Mesodermal cell (in vitro differentiated cells): ENCODE measurements around the gene FSTL5.
"Not testable (repeated sequence)": the region's sequence is repeated elsewhere in the genome, so short reads cannot be mapped to it uniquely, and the experiment has no call there.

Source experiments
- H3K27ac ChIP-seq: 2 replicates; pipeline ENCODE4 v1.7.0; 2013; ENCODE audit warnings: mild to moderate bottlenecking, low read depth, low read length, moderate library complexity; ENCODE audit not compliant: severe bottlenecking
- H3K36me3 ChIP-seq: 2 replicates; pipeline ENCODE4 v1.7.1; 2013; ENCODE audit warnings: mild to moderate bottlenecking, low read length, moderate library complexity; ENCODE audit not compliant: control insufficient read depth, insufficient read depth
- H3K4me1 ChIP-seq: one replicate; pipeline ENCODE4 v1.7.1; 2013; ENCODE audit warnings: mild to moderate bottlenecking, low read length; ENCODE audit not compliant: insufficient read depth, control insufficient read depth, poor library complexity, severe bottlenecking
- H3K4me3 ChIP-seq: 2 replicates; pipeline ENCODE4 v1.7.0; 2013; ENCODE audit warnings: low read length, control low read depth, mild to moderate bottlenecking; ENCODE audit not compliant: insufficient read depth, poor library complexity, severe bottlenecking; ENCODE audit errors: extremely low read depth
- H3K9me3 ChIP-seq: 2 replicates; pipeline ENCODE4 v1.7.1; 2013; ENCODE audit warnings: mild to moderate bottlenecking, low read length, moderate library complexity; ENCODE audit not compliant: control insufficient read depth
- WGBS, 2 experiments: methylation state at CpG; one replicate each; pipeline ENCODE4 v1.1.5; 2013; ENCODE audit warnings: missing lambda C conversion rate in 2 of 2; ENCODE audit not compliant: insufficient coverage in 2 of 2; 5-methylcytosine and 5-hydroxymethylcytosine counted together

Gene FSTL5

DNA sequence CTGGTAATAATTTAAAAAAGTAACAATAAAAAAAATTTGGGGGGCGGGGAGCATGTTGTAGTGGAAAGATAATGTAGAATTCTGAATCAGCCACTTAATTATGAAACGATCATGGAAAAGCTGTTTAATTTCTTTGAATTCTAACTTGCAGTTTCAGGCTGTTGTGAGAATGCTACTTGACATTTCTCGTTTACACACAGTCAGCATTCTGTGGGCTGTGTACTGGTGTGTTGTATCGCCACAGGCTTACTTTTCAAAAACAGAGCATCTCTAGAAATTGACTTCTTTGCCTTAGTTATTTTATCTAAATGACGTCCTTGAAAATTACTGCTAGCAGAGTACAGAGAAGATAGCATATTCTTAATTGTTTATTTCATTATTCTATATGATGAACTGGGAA lies 350.4 kb downstream of the FSTL5 start:
- H3K4me1 ChIP-seq = no peaks in the 10 kb centered on the region
- no peak overlapping the region for H3K4me3 ChIP-seq
- no peaks in the 10 kb centered on the region for H3K9me3 ChIP-seq
- H3K36me3 ChIP-seq = no peaks in the 10 kb centered on the region
- 80% methylated on average over 1 of the region's 5 CpGs; no CpG with 5 or more reads in 1 of the 2 experiments for WGBS, 2 experiments
- H3K27ac ChIP-seq = no peak overlapping the region

DNA sequence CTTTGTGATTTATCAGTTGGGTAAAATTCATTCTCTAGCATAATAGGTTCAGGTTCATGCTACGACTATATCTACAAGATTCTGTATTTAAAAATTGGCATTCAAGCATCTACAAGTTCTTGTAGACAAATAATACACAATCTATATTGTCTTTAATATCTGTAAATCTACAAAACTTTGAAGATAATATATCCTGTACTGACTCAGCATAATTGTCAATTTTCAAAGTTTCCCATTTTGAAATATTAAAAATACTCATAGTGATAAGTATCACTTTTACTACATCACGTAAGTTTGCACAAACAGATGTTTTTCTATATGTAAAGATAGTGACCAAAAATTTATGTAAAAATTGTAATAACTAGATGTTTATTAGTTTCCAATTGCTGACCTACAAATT lies 360.6 kb downstream of the FSTL5 start:
- Histone ChIP-seq H3K36me3 (no peaks in the 10 kb centered on the region), H3K27ac (no peak overlapping the region), H3K4me3 (no peak overlapping the region), H3K4me1 (no peaks in the 10 kb centered on the region), H3K9me3 (no peaks in the 10 kb centered on the region)
- no CpG with 5 or more reads among the region's 2 CpGs for WGBS, 2 experiments

DNA sequence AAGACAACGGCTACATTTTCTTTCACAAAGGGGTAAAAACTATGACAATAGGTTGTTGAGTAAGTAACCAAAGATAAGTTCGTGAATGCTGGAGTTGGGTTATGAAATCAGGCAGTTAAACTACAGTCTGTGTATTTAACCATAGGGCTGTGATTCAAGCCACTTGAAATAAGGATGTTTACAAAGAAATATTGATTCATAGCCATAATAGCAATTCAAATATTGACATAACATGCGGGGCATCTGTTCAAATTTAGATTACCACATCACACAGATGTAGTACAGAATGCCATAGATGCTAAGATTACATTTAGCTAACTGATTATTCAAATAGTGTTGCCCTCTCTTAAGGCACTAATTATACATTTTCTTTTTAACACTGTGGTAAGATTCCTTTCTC lies 364.1 kb downstream of the FSTL5 start:
- H3K9me3 ChIP-seq = no peaks in the 10 kb centered on the region
- no peaks in the 10 kb centered on the region for H3K36me3 ChIP-seq
- WGBS, 2 experiments = 100% methylated on average over 1 of the region's 3 CpGs; no CpG with 5 or more reads in 1 of the 2 experiments
- no peaks in the 10 kb centered on the region for H3K4me1 ChIP-seq
- H3K4me3 ChIP-seq = no peak overlapping the region
- no peak overlapping the region for H3K27ac ChIP-seq

DNA sequence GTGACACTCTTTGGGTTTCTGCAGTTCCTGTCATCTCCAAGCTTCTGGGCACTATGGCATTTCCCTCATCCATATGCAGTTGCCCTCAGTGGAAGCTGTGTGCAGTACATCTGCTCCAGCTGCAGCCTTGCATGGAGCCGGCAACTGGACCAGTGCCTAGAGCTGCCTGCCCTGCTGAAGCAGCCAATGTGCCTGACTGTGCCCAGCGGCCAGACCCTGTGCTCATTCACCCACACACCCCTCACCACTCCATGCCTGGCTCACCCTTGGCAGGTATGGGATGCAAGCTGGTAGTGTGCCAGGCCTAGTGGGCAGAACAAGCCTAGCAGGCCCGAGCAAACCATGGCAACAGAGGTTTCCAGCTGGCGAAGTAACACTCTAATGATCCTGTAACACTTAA lies 370.8 kb downstream of the FSTL5 start:
- Histone ChIP-seq H3K4me1 (no peaks in the 10 kb centered on the region), H3K27ac (no peak overlapping the region), H3K4me3 (no peak overlapping the region), H3K9me3 (peaks cover 9% of the 10 kb centered on the region), H3K36me3 (no peaks in the 10 kb centered on the region)
- 65 to 90% methylated on average over 2 of the region's 4 CpGs for WGBS, 2 experiments

DNA sequence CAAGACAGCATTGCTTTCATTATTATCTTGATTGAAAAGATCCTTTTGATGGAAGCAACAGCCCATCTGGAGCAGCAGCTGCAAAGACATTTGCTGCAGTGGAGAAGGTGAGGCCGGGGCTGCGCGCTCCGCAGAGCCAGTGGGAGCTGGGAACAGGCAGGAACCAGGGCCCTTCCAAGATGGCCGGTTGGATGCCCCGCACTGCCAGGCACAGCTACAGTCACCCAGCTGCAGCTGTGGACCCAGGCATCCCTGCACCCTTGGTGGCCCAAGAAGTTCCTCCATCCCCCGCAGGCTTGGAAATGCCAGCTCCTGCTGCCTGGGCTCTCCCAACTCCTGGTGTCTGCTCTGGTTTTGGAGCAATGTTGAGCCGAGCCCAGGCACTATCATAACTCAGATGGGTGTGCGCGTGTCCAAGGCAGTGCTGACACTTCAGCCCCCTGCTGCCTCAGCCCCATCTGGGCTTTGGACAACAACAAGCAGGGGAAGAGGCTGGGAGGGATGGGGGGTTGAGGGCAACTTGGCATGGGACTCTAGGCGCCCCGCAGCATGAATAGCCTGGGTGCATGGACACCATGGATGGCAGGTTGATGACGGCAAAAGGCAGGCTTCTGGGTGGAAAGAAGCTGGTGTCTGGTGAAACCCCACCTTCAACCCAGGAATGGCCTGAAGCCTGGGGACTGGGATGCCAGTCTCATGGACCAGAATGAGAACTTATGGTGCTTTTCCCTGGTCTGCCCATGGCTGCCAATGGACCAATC lies 371.8 kb downstream of the FSTL5 start:
- Histone ChIP-seq H3K27ac (no peak overlapping the region), H3K4me1 (no peaks in the 10 kb centered on the region), H3K4me3 (no peak overlapping the region), H3K36me3 (no peaks in the 10 kb centered on the region), H3K9me3 (peaks cover 9% of the 10 kb centered on the region)
- WGBS, 2 experiments = 74 to 91% methylated on average over 8 to 12 of the region's 13 CpGs

DNA sequence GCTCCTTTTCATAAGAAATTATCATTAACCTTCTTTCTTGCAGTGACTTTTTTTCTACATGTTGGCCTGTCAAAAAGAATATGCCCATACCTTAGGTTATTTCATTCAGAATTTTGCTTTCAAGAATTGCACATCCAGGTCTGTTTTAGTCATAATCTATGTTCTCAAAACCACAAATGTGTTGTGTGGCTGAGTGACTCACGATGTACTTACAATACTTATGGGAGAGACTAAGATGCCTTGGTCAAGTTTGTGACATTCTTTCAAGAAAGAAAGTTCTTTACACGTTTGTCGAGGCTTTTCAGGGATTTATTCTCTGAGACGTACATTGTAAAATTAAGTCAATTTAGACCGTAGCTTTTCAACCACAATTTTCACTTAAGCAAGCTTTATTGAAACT lies 396.7 kb downstream of the FSTL5 start:
- H3K4me3 ChIP-seq = no peak overlapping the region
- no peaks in the 10 kb centered on the region for H3K9me3 ChIP-seq
- 100% methylated on average over 1 of the region's 5 CpGs; no CpG with 5 or more reads in 1 of the 2 experiments for WGBS, 2 experiments
- H3K36me3 ChIP-seq = no peaks in the 10 kb centered on the region
- no peak overlapping the region for H3K27ac ChIP-seq
- H3K4me1 ChIP-seq = no peaks in the 10 kb centered on the region

DNA sequence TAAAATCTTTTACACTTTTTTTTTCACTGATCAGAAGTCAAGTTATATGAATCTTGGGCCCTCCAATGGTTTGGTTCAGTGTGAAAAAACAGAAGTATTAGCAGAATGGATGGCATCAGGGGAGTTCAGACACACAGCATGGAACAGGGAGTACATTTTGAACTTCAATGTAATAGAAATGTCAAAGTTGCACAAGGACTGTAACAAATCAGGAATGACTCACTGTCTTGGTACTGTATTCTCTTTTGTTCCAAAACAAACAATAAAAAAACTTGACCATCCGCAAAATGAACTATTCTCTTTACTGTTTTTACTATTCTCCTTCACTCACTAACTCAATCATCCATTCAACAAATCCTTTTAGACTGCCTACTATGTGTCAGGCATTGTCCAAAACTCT lies 401.0 kb downstream of the FSTL5 start:
- no peaks in the 10 kb centered on the region for H3K9me3 ChIP-seq
- H3K4me3 ChIP-seq = no peak overlapping the region
- H3K36me3 ChIP-seq = no peaks in the 10 kb centered on the region
- 80 to 100% methylated on average over 1 of the region's 1 CpG for WGBS, 2 experiments
- no peak overlapping the region for H3K27ac ChIP-seq
- H3K4me1 ChIP-seq = no peaks in the 10 kb centered on the region

DNA sequence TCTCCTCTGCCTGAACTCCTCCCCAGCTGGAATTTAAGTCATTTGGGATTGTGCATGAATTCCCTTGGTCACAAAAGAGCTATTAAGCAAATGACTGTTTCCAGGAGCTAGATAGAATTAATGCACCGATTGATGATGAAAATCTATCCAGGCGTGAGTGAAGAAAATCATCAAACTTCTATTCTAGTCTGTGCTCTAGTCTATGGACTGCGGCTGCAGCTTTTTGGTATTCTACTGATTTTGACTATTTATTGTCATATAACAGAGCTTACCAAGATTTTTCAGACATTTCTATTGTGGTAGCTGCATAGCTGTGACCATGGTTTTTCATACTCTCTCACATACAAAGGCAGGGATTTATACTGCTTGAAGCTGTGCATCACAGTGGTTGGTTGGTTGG lies 403.8 kb downstream of the FSTL5 start:
- Histone ChIP-seq H3K36me3 (no peaks in the 10 kb centered on the region), H3K4me3 (no peak overlapping the region), H3K27ac (no peak overlapping the region), H3K4me1 (no peaks in the 10 kb centered on the region), H3K9me3 (no peaks in the 10 kb centered on the region)
- 88 to 100% methylated on average over 1 to 3 of the region's 3 CpGs for WGBS, 2 experiments

DNA sequence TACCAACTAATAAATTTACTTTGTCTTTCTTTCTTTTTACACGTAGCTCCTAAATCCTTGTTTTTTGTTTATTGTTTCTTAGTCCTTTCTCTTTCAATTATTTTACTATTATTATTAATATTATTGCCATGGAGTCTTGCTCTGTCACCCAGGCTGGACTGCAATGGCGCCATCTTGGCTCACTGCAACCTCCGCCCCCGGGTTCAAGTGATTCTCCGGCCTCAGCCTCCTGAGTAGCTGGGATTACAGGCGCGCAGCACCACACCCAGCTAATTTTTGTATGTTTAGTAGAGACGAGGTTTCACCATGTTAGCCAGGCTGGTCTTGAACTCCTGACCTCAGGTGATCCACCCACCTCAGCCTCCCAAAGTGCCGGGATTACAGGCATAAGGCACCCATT lies 405.4 kb downstream of the FSTL5 start:
- not testable (repeated sequence) for H3K36me3 ChIP-seq, H3K27ac ChIP-seq, H3K4me3 ChIP-seq, H3K4me1 ChIP-seq, H3K9me3 ChIP-seq
- 93 to 96% methylated on average over 4 to 7 of the region's 9 CpGs for WGBS, 2 experiments

DNA sequence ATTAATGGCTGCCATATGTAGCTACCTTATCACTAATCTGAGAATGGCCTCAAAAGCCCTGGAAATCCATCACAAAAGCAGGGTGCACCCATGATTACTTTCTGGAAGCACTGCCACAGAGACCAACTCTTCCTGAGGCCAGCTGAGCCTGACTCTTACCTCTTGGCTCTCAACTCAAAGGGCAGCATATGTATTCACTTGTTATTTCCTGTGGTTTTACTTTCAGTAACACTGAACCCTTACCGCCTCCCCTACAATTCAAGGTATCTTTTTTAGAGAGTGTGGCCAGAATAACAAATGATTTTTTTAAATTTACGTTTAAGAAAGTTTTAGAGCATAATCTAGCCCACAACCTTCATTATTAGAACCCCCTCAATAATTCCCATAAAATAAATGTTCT lies 434.9 kb downstream of the FSTL5 start:
- H3K36me3 ChIP-seq = no peaks in the 10 kb centered on the region
- no CpG with 5 or more reads among the region's 2 CpGs for WGBS, 2 experiments

DNA sequence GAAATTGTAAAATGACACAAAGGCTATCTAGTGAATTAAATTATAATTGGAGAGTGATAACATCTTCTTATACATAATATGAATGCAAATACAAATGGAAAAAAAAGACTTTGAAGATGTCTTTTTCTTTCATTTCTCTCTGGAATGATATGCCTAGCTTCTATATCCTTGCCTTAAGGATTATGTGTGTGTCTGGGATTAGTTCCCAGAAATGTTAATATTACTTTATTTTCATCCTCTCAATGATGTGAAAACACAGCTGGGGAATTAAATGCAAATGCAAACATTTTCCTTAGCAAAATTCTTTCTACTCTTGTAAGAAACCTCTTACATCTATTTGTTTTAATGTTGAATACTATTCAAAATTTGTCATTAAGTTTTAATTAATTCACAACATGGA lies 441.9 kb downstream of the FSTL5 start:
- no peaks in the 10 kb centered on the region for H3K4me1 ChIP-seq

More for the DNA sequence above, 434.9 kb downstream of the FSTL5 start:
- Histone ChIP-seq H3K4me1 (no peaks in the 10 kb centered on the region), H3K4me3 (no peak overlapping the region), H3K27ac (no peak overlapping the region), H3K9me3 (no peaks in the 10 kb centered on the region)

More for the DNA sequence above, 441.9 kb downstream of the FSTL5 start:
- Histone ChIP-seq H3K27ac (no peak overlapping the region), H3K4me3 (no peak overlapping the region), H3K36me3 (no peaks in the 10 kb centered on the region), H3K9me3 (no peaks in the 10 kb centered on the region)
